ENCODE data around the gene TTC13. TPM values are rescaled to one million over a fixed set of nuclear protein-coding genes. Genes with fewer than 3 reads are reported as not detected.

Gene TTC13
- total and polyA plus RNA-seq, 7 donors, result 3.0 to 19.7 (median 13.6) TPM

DNA sequence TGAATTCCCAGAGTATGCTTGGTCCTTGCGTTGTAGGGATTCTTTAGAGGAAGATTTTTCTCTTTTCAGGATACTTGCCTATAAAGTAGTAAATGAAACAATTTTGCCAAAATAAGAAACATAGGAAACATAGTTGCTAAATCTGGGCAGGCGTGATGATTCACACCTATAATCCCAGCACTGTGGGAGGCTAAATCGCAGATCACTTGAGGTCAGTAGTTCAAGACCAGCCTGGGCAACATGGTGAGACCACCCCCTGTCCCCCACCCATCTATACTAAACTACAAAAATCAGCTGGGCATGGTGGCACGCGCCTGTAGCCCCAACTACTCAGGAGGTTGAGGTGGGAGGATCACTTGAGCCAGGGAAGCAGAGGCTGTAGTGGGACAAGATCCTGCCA lies 5.2 kb upstream of the TTC13 start:
- no peak overlapping the region for H3K4me3 ChIP-seq
- no peak overlapping the region for H3K27ac ChIP-seq
- peaks cover 0 to 14% (median 0%) of the 10 kb centered on the region in 4 donors for H3K36me3 ChIP-seq
- no peaks in the 10 kb centered on the region for H3K9me3 ChIP-seq
- H3K27me3 ChIP-seq, result no peaks in the 10 kb centered on the region
- TF ChIP-seq EP300 (IDR thresholded peaks at IDR 0.05) (no peak), POLR2A (IDR thresholded peaks at IDR 0.05) (no peak), POLR2AphosphoS5 (IDR thresholded peaks at IDR 0.05) (no peak)
- TF ChIP-seq, protein P1, sequence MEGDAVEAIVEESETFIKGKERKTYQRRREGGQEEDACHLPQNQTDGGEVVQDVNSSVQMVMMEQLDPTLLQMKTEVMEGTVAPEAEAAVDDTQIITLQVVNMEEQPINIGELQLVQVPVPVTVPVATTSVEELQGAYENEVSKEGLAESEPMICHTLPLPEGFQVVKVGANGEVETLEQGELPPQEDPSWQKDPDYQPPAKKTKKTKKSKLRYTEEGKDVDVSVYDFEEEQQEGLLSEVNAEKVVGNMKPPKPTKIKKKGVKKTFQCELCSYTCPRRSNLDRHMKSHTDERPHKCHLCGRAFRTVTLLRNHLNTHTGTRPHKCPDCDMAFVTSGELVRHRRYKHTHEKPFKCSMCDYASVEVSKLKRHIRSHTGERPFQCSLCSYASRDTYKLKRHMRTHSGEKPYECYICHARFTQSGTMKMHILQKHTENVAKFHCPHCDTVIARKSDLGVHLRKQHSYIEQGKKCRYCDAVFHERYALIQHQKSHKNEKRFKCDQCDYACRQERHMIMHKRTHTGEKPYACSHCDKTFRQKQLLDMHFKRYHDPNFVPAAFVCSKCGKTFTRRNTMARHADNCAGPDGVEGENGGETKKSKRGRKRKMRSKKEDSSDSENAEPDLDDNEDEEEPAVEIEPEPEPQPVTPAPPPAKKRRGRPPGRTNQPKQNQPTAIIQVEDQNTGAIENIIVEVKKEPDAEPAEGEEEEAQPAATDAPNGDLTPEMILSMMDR (IDR thresholded peaks at IDR 0.05), result no peak
- no peak for DNase-seq
- whole genome bisulfite sequencing, 2 donors, result 88 to 90% methylated on average over 5 of the region's 5 CpGs
- H3K4me1 ChIP-seq, result peaks cover 0 to 13% (median 6%) of the 10 kb centered on the region in 4 donors
- intact Hi-C loops (cut with DNase I), result no loop called here

- no peaks in the 10 kb centered on the region for H3K9me3 ChIP-seq
- peaks cover 0 to 14% (median 0%) of the 10 kb centered on the region in 4 donors for H3K36me3 ChIP-seq
- no peaks in the 10 kb centered on the region for H3K27me3 ChIP-seq
- H3K4me1 ChIP-seq, result peaks cover 0 to 18% (median 11%) of the 10 kb centered on the region in 4 donors
- no peak overlapping the region for H3K27ac ChIP-seq
- no peak for TF ChIP-seq EP300 (IDR thresholded peaks at IDR 0.05)
- TF ChIP-seq POLR2AphosphoS5 (IDR thresholded peaks at IDR 0.05), result no peak
- TF ChIP-seq, protein P1 (IDR thresholded peaks at IDR 0.05), result no peak
- no peak for TF ChIP-seq POLR2A (IDR thresholded peaks at IDR 0.05)
- DNase-seq, result no peak
- intact Hi-C loops (cut with DNase I), result no loop called here
- H3K4me3 ChIP-seq, result no peak overlapping the region
- WGBS, 2 donors, result 56 to 90% methylated on average over 4 of the region's 4 CpGs
Measured at GRCh38 chr1:230982696-230983095, 4.0 kb upstream of the TTC13 start.

- peaks cover 0 to 22% (median 0%) of the 10 kb centered on the region in 4 donors for H3K36me3 ChIP-seq
- peaks cover 0 to 27% (median 17%) of the 10 kb centered on the region in 4 donors for H3K4me1 ChIP-seq
- no peaks in the 10 kb centered on the region for H3K27me3 ChIP-seq
- no peaks in the 10 kb centered on the region for H3K9me3 ChIP-seq
- no peak overlapping the region for H3K27ac ChIP-seq
- peak overlapping the region in 1 of 4 donors; percentile 90 for H3K4me3 ChIP-seq
- DNase-seq, result no peak
- no peak for TF ChIP-seq EP300 (IDR thresholded peaks at IDR 0.05)
- TF ChIP-seq POLR2A (IDR thresholded peaks at IDR 0.05), result no peak
- TF ChIP-seq POLR2AphosphoS5 (IDR thresholded peaks at IDR 0.05), result no peak
- TF ChIP-seq, protein P1 (IDR thresholded peaks at IDR 0.05), result no peak
- intact Hi-C loops (cut with DNase I), result loop anchor here (2.0 to 10.0 kb wide), 3 partner anchors 183 to 337 kb away; partner anchors contain the start of genes COG2 and GNPAT
- WGBS, 2 donors, result 57 to 66% methylated on average over 4 of the region's 4 CpGs
Measured at GRCh38 chr1:230979952-230980351, 1.3 kb upstream of the TTC13 start.

DNA sequence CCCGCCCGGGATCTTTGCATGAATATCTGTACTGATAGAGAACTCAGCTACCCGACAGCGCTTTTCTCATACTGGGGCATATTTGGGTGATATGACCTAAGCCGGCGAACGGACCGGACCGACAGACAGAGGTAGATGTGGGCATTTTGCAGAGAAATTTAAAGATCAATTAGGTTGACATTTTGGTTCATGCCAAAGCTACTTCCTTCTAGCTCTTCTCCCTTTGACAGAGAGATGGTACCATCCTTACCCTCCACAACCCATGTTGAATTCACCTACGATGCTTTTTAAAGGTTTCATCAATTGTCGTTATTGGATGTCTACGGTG lies 692 bp upstream of the TTC13 start:
- no peaks in the 10 kb centered on the region for H3K27me3 ChIP-seq
- no peaks in the 10 kb centered on the region for H3K9me3 ChIP-seq
- H3K36me3 ChIP-seq, result peaks cover 0 to 22% (median 0%) of the 10 kb centered on the region in 4 donors
- H3K4me3 ChIP-seq, result peak overlapping the region; percentile 65 to 95 (median 90)
- H3K27ac ChIP-seq, result peak overlapping the region; percentile 71 to 83 (median 80)
- 1 to 4% methylated on average over 12 of the region's 12 CpGs for WGBS, 2 donors
- DNase-seq, result no peak
- intact Hi-C loops (cut with DNase I), result loop anchor here (2.0 to 10.0 kb wide), 3 partner anchors 182 to 337 kb away; partner anchors contain the start of genes COG2 and GNPAT
- TF ChIP-seq POLR2AphosphoS5 (IDR thresholded peaks at IDR 0.05), result no peak
- no peak for TF ChIP-seq EP300 (IDR thresholded peaks at IDR 0.05)
- TF ChIP-seq, protein P1 (IDR thresholded peaks at IDR 0.05), result no peak
- TF ChIP-seq POLR2A (IDR thresholded peaks at IDR 0.05), result no peak
- peaks cover 0 to 27% (median 17%) of the 10 kb centered on the region in 4 donors for H3K4me1 ChIP-seq

Data from sigmoid colon (tissue), 7 donors.